ENCODE data around the gene RYK.

RYK gene

GRCh38 chr3:134144694-134145093 lies 106.0 kb downstream of the RYK start:
- TF ChIP-seq TEAD4 (IDR thresholded peaks at IDR 0.05) (no peak), MAX (IDR thresholded peaks at IDR 0.05) (no peak), EGR1 (IDR thresholded peaks at IDR 0.05) (no peak), TCF12 (IDR thresholded peaks at IDR 0.05; ENCODE audit: low read depth) (no peak), USF1 (IDR thresholded peaks at IDR 0.05) (no peak), TAF1 (IDR thresholded peaks at IDR 0.05; ENCODE audit: low read depth) (no peak), CEBPB (IDR thresholded peaks at IDR 0.05) (no peak), YY1 (IDR thresholded peaks at IDR 0.05; ENCODE audit: low read depth) (no peak), FOXM1 (IDR thresholded peaks at IDR 0.05; ENCODE audit: borderline replicate concordance, low read depth) (no peak), NFIC (IDR thresholded peaks at IDR 0.05) (no peak), RAD21 (IDR thresholded peaks at IDR 0.05; ENCODE audit: low read depth) (no peak), REST (IDR thresholded peaks at IDR 0.05; ENCODE audit: low read depth) (no peak), CREB1 (IDR thresholded peaks at IDR 0.05; ENCODE audit: low read depth) (no peak), EP300 (IDR thresholded peaks at IDR 0.05; ENCODE audit: borderline replicate concordance) (no peak), ZBTB7A (IDR thresholded peaks at IDR 0.05; ENCODE audit: low read depth) (no peak)

- TF ChIP-seq NFIC (IDR thresholded peaks at IDR 0.05) (no peak), ZBTB7A (IDR thresholded peaks at IDR 0.05; ENCODE audit: low read depth) (no peak), USF1 (IDR thresholded peaks at IDR 0.05) (no peak), MAX (IDR thresholded peaks at IDR 0.05) (no peak), TAF1 (IDR thresholded peaks at IDR 0.05; ENCODE audit: low read depth) (no peak), EP300 (IDR thresholded peaks at IDR 0.05; ENCODE audit: borderline replicate concordance) (no peak), RAD21 (IDR thresholded peaks at IDR 0.05; ENCODE audit: low read depth) (no peak), EGR1 (IDR thresholded peaks at IDR 0.05) (no peak), TEAD4 (IDR thresholded peaks at IDR 0.05) (no peak), TCF12 (IDR thresholded peaks at IDR 0.05; ENCODE audit: low read depth) (no peak)
Measured at GRCh38 chr3:134143828-134144401, 106.7 kb downstream of the RYK start.

- TF ChIP-seq TCF12 (IDR thresholded peaks at IDR 0.05; ENCODE audit: low read depth) (no peak), REST (IDR thresholded peaks at IDR 0.05; ENCODE audit: low read depth) (no peak), YY1 (IDR thresholded peaks at IDR 0.05; ENCODE audit: low read depth) (no peak), CREB1 (IDR thresholded peaks at IDR 0.05; ENCODE audit: low read depth) (no peak), NFIC (IDR thresholded peaks at IDR 0.05) (no peak), ZBTB7A (IDR thresholded peaks at IDR 0.05; ENCODE audit: low read depth) (no peak), EP300 (IDR thresholded peaks at IDR 0.05; ENCODE audit: borderline replicate concordance) (no peak), TEAD4 (IDR thresholded peaks at IDR 0.05) (no peak), USF1 (IDR thresholded peaks at IDR 0.05) (no peak), EGR1 (IDR thresholded peaks at IDR 0.05) (no peak), FOXM1 (IDR thresholded peaks at IDR 0.05; ENCODE audit: borderline replicate concordance, low read depth) (no peak), CEBPB (IDR thresholded peaks at IDR 0.05) (no peak), RAD21 (IDR thresholded peaks at IDR 0.05; ENCODE audit: low read depth) (no peak), TAF1 (IDR thresholded peaks at IDR 0.05; ENCODE audit: low read depth) (no peak)
Measured at GRCh38 chr3:134136604-134137003, 114.1 kb downstream of the RYK start.

GRCh38 chr3:134134698-134135415 lies 115.8 kb downstream of the RYK start:
- no peak for TF ChIP-seq MAX (IDR thresholded peaks at IDR 0.05)
- TF ChIP-seq TCF12 (IDR thresholded peaks at IDR 0.05; ENCODE audit: low read depth), result no peak
- no peak for TF ChIP-seq TAF1 (IDR thresholded peaks at IDR 0.05; ENCODE audit: low read depth)
- TF ChIP-seq USF1 (IDR thresholded peaks at IDR 0.05), result no peak
- TF ChIP-seq CREB1 (IDR thresholded peaks at IDR 0.05; ENCODE audit: low read depth), result no peak
- no peak for TF ChIP-seq EGR1 (IDR thresholded peaks at IDR 0.05)
- no peak for TF ChIP-seq RAD21 (IDR thresholded peaks at IDR 0.05; ENCODE audit: low read depth)
- no peak for TF ChIP-seq NFIC (IDR thresholded peaks at IDR 0.05)
- no peak for TF ChIP-seq REST (IDR thresholded peaks at IDR 0.05; ENCODE audit: low read depth)
- no peak for TF ChIP-seq CEBPB (IDR thresholded peaks at IDR 0.05)
- no peak for TF ChIP-seq ZBTB7A (IDR thresholded peaks at IDR 0.05; ENCODE audit: low read depth)
- TF ChIP-seq EP300 (IDR thresholded peaks at IDR 0.05; ENCODE audit: borderline replicate concordance), result no peak
- TF ChIP-seq YY1 (IDR thresholded peaks at IDR 0.05; ENCODE audit: low read depth), result no peak
- TF ChIP-seq FOXM1 (IDR thresholded peaks at IDR 0.05; ENCODE audit: borderline replicate concordance, low read depth), result no peak

Data from Ishikawa (cell line).